Endothelial cell of umbilical vein (primary cell): ENCODE data around the gene TPT1. TPM values are rescaled to one million over a fixed set of nuclear protein-coding genes. Genes with fewer than 3 reads are reported as not detected.
"Not testable (repeated sequence)": the region's sequence is repeated elsewhere in the genome, so short reads cannot be mapped to it uniquely, and the experiment has no call there.

Source experiments
- BruUV-seq: library from RNA; stranded (reverse); fragments of 400-500 nt; replicated peaks from 2 replicates; lab custom pipeline; 2021; lab: Mats Ljungman, UMichigan
- CTCF ChIA-PET: fragments of 300-600, 350-600 bp; sonication (Branson Sonifier 250); formaldehyde crosslinking; loops from one replicate; lab custom pipeline; 2021; ENCODE audit warnings: antibody characterized with exemption, inconsistent platforms; lab: Charles Lee
- POLR2A ChIA-PET: fragments of 300-600, 350-600 bp; sonication (Branson Sonifier 250); formaldehyde crosslinking; loops from one replicate; lab custom pipeline; 2021; ENCODE audit warnings: antibody characterized with exemption, inconsistent platforms; lab: Charles Lee
- DNase-seq: peaks from one replicate; pipeline ENCODE4 v3.0.0-alpha.2; 2011; ENCODE audit warnings: low read depth, low spot score
- FAIRE-seq: peaks from 2 replicates; lab custom pipeline; 2011; peaks lifted over from hg19 to GRCh38; lab: Jason Lieb, UNC
- H2AFZ ChIP-seq: 2 replicates; pipeline ENCODE4 v1.6.0; 2012; ENCODE audit warnings: low read depth, low read length, control low read depth, inconsistent platforms
- H3K27ac ChIP-seq: 2 replicates; pipeline ENCODE4 v1.5.1; 2011; ENCODE audit warnings: low read depth, mild to moderate bottlenecking, control low read depth, low read length, moderate library complexity; ENCODE audit not compliant: insufficient read depth
- H3K27me3 ChIP-seq, 2 experiments: 2 replicates each; pipeline versions ENCODE4 v1.6.0 to v1.6.1; 2011; ENCODE audit warnings: low read length in 2 of 2, mixed read lengths in 1 of 2; ENCODE audit not compliant: control insufficient read depth in 2 of 2, insufficient read depth in 2 of 2
- H3K36me3 ChIP-seq, 2 experiments: 2 replicates in 1 of 2; 3 replicates in 1 of 2; pipeline ENCODE4 v1.5.1; 2011; ENCODE audit warnings: low read length in 2 of 2, mild to moderate bottlenecking in 1 of 2, moderate library complexity in 1 of 2; ENCODE audit not compliant: control insufficient read depth in 2 of 2, insufficient read depth in 2 of 2; ENCODE audit errors: extremely low read depth in 1 of 2
- H3K4me1 ChIP-seq: 3 replicates; pipeline ENCODE4 v1.5.1; 2011; ENCODE audit warnings: mild to moderate bottlenecking, low read length; ENCODE audit not compliant: control insufficient read depth, insufficient read depth; ENCODE audit errors: extremely low read depth
- H3K4me2 ChIP-seq: 2 replicates; pipeline ENCODE4 v1.6.1; 2011; ENCODE audit warnings: low read length, control low read depth, mixed read lengths; ENCODE audit not compliant: insufficient read depth
- H3K4me3 ChIP-seq, 3 experiments: fragments of 200-600 bp in 1 of 3; sonication (generic), shearing (Covaris generic) in 1 of 3; replicated peaks in 1 of 3; 2 replicates each; pipeline ENCODE4 v1.5.1; 2011 to 2016; ENCODE audit warnings: control low read depth in 3 of 3, low read length in 3 of 3, mild to moderate bottlenecking in 2 of 3, inconsistent platforms in 1 of 3, low read depth in 1 of 3, moderate library complexity in 1 of 3; ENCODE audit not compliant: insufficient read depth in 1 of 3
- H3K79me2 ChIP-seq: 2 replicates; pipeline ENCODE4 v1.6.0; 2012; ENCODE audit warnings: low read length, inconsistent platforms; ENCODE audit not compliant: control insufficient read depth, insufficient read depth
- H3K9ac ChIP-seq: replicated peaks from 2 replicates; pipeline ENCODE3; 2011; ENCODE audit warnings: low read length, control low read depth; ENCODE audit not compliant: insufficient read depth; ENCODE audit errors: extremely low read depth
- H3K9me1 ChIP-seq: replicated peaks from 3 replicates; pipeline ENCODE4 v1.6.0; 2011; ENCODE audit warnings: mild to moderate bottlenecking, low read length; ENCODE audit not compliant: control insufficient read depth, insufficient read depth; ENCODE audit errors: extremely low read depth
- H3K9me3 ChIP-seq: replicated peaks from 2 replicates; pipeline ENCODE4 v1.5.1; 2012; ENCODE audit warnings: low read length, inconsistent platforms; ENCODE audit not compliant: control insufficient read depth, insufficient read depth
- H4K20me1 ChIP-seq: replicated peaks from 2 replicates; pipeline ENCODE3; 2011; ENCODE audit warnings: mild to moderate bottlenecking, low read length; ENCODE audit not compliant: control insufficient read depth, insufficient read depth; ENCODE audit errors: extremely low read depth
- EZH2 ChIP-seq: IDR thresholded peaks from 2 replicates; pipeline ENCODE4 v1.6.1; 2012; ENCODE audit warnings: borderline replicate concordance, low read depth, mild to moderate bottlenecking, moderate library complexity, low read length, inconsistent platforms; ENCODE audit not compliant: severe bottlenecking
- FOS ChIP-seq: IDR thresholded peaks from 2 replicates; pipeline ENCODE4 v1.6.1; 2011; ENCODE audit warnings: mild to moderate bottlenecking, low read length, moderate library complexity, borderline replicate concordance; ENCODE audit not compliant: insufficient read depth
- GATA2 ChIP-seq: IDR thresholded peaks from 2 replicates; pipeline ENCODE4 v1.7.0; 2011; ENCODE audit warnings: low read depth, mild to moderate bottlenecking, moderate library complexity, mixed read lengths, low read length; ENCODE audit not compliant: insufficient read length, insufficient read depth
- JUN ChIP-seq: IDR thresholded peaks from 2 replicates; pipeline ENCODE4 v1.6.1; 2011; ENCODE audit warnings: borderline replicate concordance, low read depth; ENCODE audit not compliant: insufficient read length, insufficient read depth
- MYC ChIP-seq: IDR thresholded peaks from one replicate; pipeline ENCODE4 v1.6.1; 2011; ENCODE audit warnings: mild to moderate bottlenecking, low read depth, low read length
- POLR2A ChIP-seq: IDR thresholded peaks from 2 replicates; pipeline ENCODE4 v1.6.1; 2012; ENCODE audit warnings: low read depth, mild to moderate bottlenecking, control low read depth, low read length
- POLR2AphosphoS5 ChIP-seq: IDR thresholded peaks from 2 replicates; pipeline ENCODE4 v1.6.1; 2012; ENCODE audit warnings: low read depth, mild to moderate bottlenecking, control low read depth, low read length, moderate library complexity; ENCODE audit not compliant: insufficient read depth
- dilution Hi-C: fragments of 300-500 bp; cut with MboI; formaldehyde crosslinking; loops from one replicate; pipeline ENCODE4 v1.15.0; 2019; ENCODE audit warnings: low sequenced_read_pairs; ENCODE audit not compliant: extremely low pct_ligation_motif_present
- intact Hi-C: fragments of 100-400 bp; cut with micrococcal nuclease; formaldehyde crosslinking; loops from one replicate; pipeline ENCODE4 v1.10.0; 2022
- polyA plus RNA-seq, 4 experiments: library from polyadenylated mRNA; depleted of rRNA in 3 of 4; stranded (reverse) in 3 of 4; unstranded in 1 of 4; fragments of >200 nt; gene quantifications; 2 replicates each; pipeline versions ENCODE4 v1.2.1 to v1.2.3, GENCODE V29; 2011 to 2012; ENCODE audit warnings: missing spikeins in 1 of 4
- total RNA-seq: library from RNA; stranded (reverse); gene quantifications from 2 replicates; pipeline ENCODE4 v1.2.3, GENCODE V29; 2021
- TF ChIP-seq, protein P1 (sequence below), 2 donors: IDR thresholded peaks; 1 replicate in 1 of 2; 2 replicates in 1 of 2; pipeline ENCODE4 v1.5.1; 2011; ENCODE audit warnings: low read length in 2 of 2, mild to moderate bottlenecking in 2 of 2, moderate library complexity in 2 of 2, control low read depth in 1 of 2, inconsistent platforms in 1 of 2, low read depth in 1 of 2; ENCODE audit not compliant: insufficient read depth in 1 of 2; ENCODE audit errors: extremely low read depth in 1 of 2
- TF ChIP-seq, protein P2 (sequence below): IDR thresholded peaks from 2 replicates; pipeline ENCODE4 v1.6.1; 2011; ENCODE audit not compliant: insufficient read depth, insufficient read length

TPT1 gene
- total and polyA plus RNA-seq, 2 donors (not counting 3 experiments of a cell fraction or from before 2014, with no cell fraction given): 2,993 to 4,330 TPM

DNA sequence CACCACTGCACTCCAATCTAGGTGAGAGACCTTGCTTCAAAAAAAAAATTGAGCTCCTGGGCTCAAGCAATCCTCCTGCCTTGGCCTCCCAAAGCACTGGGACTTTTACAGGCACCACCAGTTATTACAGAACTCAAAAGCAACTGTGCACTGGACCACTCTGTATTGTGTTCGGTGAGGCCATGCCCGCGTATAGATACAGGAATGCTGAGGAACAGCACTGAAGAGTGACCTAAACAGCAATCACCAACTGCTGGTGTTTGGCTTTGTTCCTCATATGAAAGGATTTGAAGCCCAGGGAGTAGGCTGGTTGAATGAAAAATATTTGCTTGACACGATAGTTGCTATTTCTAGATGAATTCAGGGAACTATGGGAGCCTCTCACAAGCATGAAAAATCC is 47.7 kb upstream of the TPT1 start:
- Histone ChIP-seq H3K9ac (no peak overlapping the region), H2AFZ (no peak overlapping the region), H3K4me1 (no peaks in the 10 kb centered on the region), H3K9me3 (no peaks in the 10 kb centered on the region), H3K79me2 (no peaks in the 10 kb centered on the region), H4K20me1 (no peaks in the 10 kb centered on the region), H3K36me3 (peaks cover 0 to 3% of the 10 kb centered on the region in 2 experiments), H3K4me3 (no peak overlapping the region), H3K27ac (no peak overlapping the region), H3K9me1 (no peaks in the 10 kb centered on the region), H3K4me2 (no peak overlapping the region), H3K27me3 (no peaks in the 10 kb centered on the region)
- POLR2A ChIA-PET: no interaction called here
- dilution Hi-C loops (no loop called here), intact Hi-C loops (no loop called here)
- DNase-seq (no peak), FAIRE-seq (no peak)
- CTCF ChIA-PET: interaction anchor here (2.0 kb wide), 1 partner anchor 17 kb away, joined by 14 read pairs; no protein-coding TSS in a partner anchor
- BruUV-seq: no TSS peak
- TF ChIP-seq POLR2AphosphoS5: no peak
- TF ChIP-seq, protein P1, sequence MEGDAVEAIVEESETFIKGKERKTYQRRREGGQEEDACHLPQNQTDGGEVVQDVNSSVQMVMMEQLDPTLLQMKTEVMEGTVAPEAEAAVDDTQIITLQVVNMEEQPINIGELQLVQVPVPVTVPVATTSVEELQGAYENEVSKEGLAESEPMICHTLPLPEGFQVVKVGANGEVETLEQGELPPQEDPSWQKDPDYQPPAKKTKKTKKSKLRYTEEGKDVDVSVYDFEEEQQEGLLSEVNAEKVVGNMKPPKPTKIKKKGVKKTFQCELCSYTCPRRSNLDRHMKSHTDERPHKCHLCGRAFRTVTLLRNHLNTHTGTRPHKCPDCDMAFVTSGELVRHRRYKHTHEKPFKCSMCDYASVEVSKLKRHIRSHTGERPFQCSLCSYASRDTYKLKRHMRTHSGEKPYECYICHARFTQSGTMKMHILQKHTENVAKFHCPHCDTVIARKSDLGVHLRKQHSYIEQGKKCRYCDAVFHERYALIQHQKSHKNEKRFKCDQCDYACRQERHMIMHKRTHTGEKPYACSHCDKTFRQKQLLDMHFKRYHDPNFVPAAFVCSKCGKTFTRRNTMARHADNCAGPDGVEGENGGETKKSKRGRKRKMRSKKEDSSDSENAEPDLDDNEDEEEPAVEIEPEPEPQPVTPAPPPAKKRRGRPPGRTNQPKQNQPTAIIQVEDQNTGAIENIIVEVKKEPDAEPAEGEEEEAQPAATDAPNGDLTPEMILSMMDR (IDR thresholded peaks at IDR 0.05; ENCODE audit: extremely low read depth in 1 of 2, insufficient read depth in 1 of 2, low read depth in 1 of 2, low read length in 2 of 2): no peak
- TF ChIP-seq FOS: no peak
- no peak for TF ChIP-seq EZH2
- TF ChIP-seq MYC: no peak
- TF ChIP-seq JUN: no peak
- no peak for TF ChIP-seq POLR2A
- TF ChIP-seq GATA2: no peak
- TF ChIP-seq, protein P2, sequence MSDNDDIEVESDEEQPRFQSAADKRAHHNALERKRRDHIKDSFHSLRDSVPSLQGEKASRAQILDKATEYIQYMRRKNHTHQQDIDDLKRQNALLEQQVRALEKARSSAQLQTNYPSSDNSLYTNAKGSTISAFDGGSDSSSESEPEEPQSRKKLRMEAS: no peak

DNA sequence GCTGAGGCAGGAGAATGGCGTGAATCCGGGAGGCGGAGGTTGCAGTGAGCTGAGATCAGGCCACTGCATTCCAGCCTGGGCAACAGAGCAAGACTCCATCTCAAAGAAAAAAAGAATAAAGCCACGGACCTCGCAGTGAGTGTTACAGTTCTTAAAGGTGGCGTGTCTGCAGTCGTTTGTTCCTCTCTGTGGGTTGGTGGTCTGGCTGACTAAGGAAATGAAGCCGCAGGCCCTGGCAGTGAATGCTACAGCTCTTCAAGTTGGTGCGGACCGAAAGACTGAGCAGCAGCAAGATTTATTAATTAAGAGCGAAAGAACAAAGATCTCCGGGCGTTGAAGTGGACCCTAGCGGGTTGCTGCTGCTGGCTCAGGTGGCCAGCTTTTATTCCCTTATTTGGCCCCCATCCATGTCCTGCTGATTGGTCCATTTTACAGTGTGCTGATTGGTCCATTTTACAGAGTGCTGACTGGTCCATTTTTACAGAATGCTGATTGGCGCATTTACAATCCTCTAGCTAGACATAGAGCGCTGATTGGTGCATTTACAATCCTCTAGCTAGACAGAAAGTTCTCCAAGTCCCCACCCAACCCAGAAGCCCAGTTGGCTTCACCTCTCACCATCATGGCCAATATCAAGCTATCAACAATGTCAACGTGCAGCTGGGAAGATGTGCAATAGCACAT is 46.1 kb upstream of the TPT1 start:
- CTCF ChIA-PET: interaction anchor here (1.3 to 2.0 kb wide), 2 partner anchors 16 kb away, joined by 3 to 14 read pairs; no protein-coding TSS in a partner anchor
- intact Hi-C loops: not testable (repeated sequence)

More for the DNA sequence above, 46.1 kb upstream of the TPT1 start:
- H3K4me3 ChIP-seq, H3K9me3 ChIP-seq, H3K27ac ChIP-seq, H3K9ac ChIP-seq, BruUV-seq, H2AFZ ChIP-seq, DNase-seq, dilution Hi-C loops, FAIRE-seq, H3K4me2 ChIP-seq, H4K20me1 ChIP-seq, H3K9me1 ChIP-seq, H3K4me1 ChIP-seq, POLR2A ChIA-PET, H3K79me2 ChIP-seq, H3K36me3 ChIP-seq, H3K27me3 ChIP-seq: not testable (repeated sequence)
